IPS DF 4.7 (cell line): Measurements from ENCODE around the gene RBMS2.
A peak's percentile ranks its signal among the peaks of the same experiment; 100 is the strongest.

Experiments
- DNase-seq: peaks from one replicate; pipeline ENCODE4 v3.0.0-alpha.2; 2013; ENCODE audit warnings: low spot score; ENCODE audit errors: extremely low read depth

The RBMS2 gene

GRCh38 chr12:56629459-56630179 is 108.0 kb downstream of the RBMS2 start:
- no peak for DNase-seq

GRCh38 chr12:56630180-56630632 is 108.6 kb downstream of the RBMS2 start, which contains the start of gene BAZ2A:
BAZ2A (minus strand) TSS chr12:56630326; CDS start chr12:56617530, 12,796 bp downstream.
- DNase-seq, result peak; percentile 75

- no peak for DNase-seq
Observed at GRCh38 chr12:56631790-56632700, 110.4 kb downstream of the RBMS2 start.

GRCh38 chr12:56632701-56633467 is 111.3 kb downstream of the RBMS2 start:
- no peak for DNase-seq

- no peak for DNase-seq
Observed at GRCh38 chr12:56633468-56634241, 112.0 kb downstream of the RBMS2 start.

GRCh38 chr12:56634242-56634836 is 112.7 kb downstream of the RBMS2 start:
- peak; percentile 66 for DNase-seq

- no peak for DNase-seq
Observed at GRCh38 chr12:56634837-56635791, 113.5 kb downstream of the RBMS2 start.

- no peak for DNase-seq
Observed at GRCh38 chr12:56635806-56636674, 114.4 kb downstream of the RBMS2 start.

GRCh38 chr12:56636675-56637540 is 115.3 kb downstream of the RBMS2 start:
- DNase-seq, result peak; percentile 98

GRCh38 chr12:56637621-56638020 is 116.0 kb downstream of the RBMS2 start:
- DNase-seq, result no peak

GRCh38 chr12:56641219-56641618 is 119.6 kb downstream of the RBMS2 start:
- no peak for DNase-seq

GRCh38 chr12:56644654-56645053 is 123.0 kb downstream of the RBMS2 start:
- DNase-seq, result no peak

- DNase-seq, result no peak
Observed at GRCh38 chr12:56645201-56645716, 123.6 kb downstream of the RBMS2 start.
